Fibroblast of lung (primary cell): ENCODE data around the gene JAKMIP1.

Source experiments
- CTCF ChIP-seq, 2 donors: IDR thresholded peaks in 1 of 2; conservative IDR thresholded peaks in 1 of 2; 1 replicate in 1 of 2; 2 replicates in 1 of 2; pipeline ENCODE4 v1.5.1; 2011 to 2012; ENCODE audit warnings: low read length in 2 of 2, control low read depth in 1 of 2, inconsistent platforms in 1 of 2, low read depth in 1 of 2, mild to moderate bottlenecking in 1 of 2
- EZH2 ChIP-seq: IDR thresholded peaks from 2 replicates; pipeline ENCODE4 v1.5.1; 2012; ENCODE audit warnings: low read length, control low read depth, mild to moderate bottlenecking; ENCODE audit errors: missing control alignments

GRCh38 chr4:6043843-6044242, 156.5 kb downstream of the JAKMIP1 start:
- TF ChIP-seq CTCF (conservative IDR thresholded peaks at IDR 0.05 in 1 of 2, IDR thresholded peaks at IDR 0.05 in 1 of 2; ENCODE audit: low read depth in 1 of 2, low read length in 2 of 2) (no peak), EZH2 (no peak)
